HCT116 (cell line): ENCODE measurements around the gene SGMS2. TPM values are rescaled to one million over a fixed set of nuclear protein-coding genes. Genes with fewer than 3 reads are reported as not detected.

ENCODE experiments used
- ATAC-seq: fragments of 200-7000 bp; cut with Tn5 transposase; 2 replicates; pipeline ENCODE4 v1.9.1; 2020; ENCODE audit warnings: mild to moderate bottlenecking, moderate library complexity
- BruUV-seq: library from RNA; stranded (reverse); fragments of 400-500 nt; replicated peaks from 2 replicates; lab custom pipeline; 2021; lab: Mats Ljungman, UMichigan
- CTCF ChIA-PET: fragments of 300-600 bp; sonication (Branson Sonifier 250); formaldehyde crosslinking; loops from one replicate; lab custom pipeline; 2021; ENCODE audit warnings: antibody characterized with exemption; lab: Charles Lee
- POLR2A ChIA-PET: fragments of 300-600, 350-600 bp; sonication (Branson Sonifier 250); formaldehyde crosslinking; loops from one replicate; lab custom pipeline; 2021; ENCODE audit warnings: antibody characterized with exemption; lab: Charles Lee
- RAD21 ChIA-PET, 2 experiments: fragments of 300-600 bp; sonication (Branson Sonifier 250); formaldehyde crosslinking; loops; one replicate each; lab custom pipeline; 2023; ENCODE audit warnings: low total read pairs in 2 of 2; ENCODE audit not compliant: uncharacterized antibody in 2 of 2, unreplicated experiment in 2 of 2, low non-redundant PET in 1 of 2; lab: Charles Lee
- DNase-seq: peaks from one replicate; pipeline ENCODE4 v3.0.0-alpha.2; 2010; ENCODE audit warnings: low read depth, low spot score
- H2AFZ ChIP-seq: fragments of 200-600 bp; shearing (Covaris generic), sonication (generic); 2 replicates; pipeline ENCODE4 v1.6.1; 2017; ENCODE audit warnings: low read depth, mixed run types, mixed read lengths, antibody characterized with exemption, low read length; ENCODE audit not compliant: poor library complexity, severe bottlenecking
- H3K27ac ChIP-seq: 2 replicates; pipeline ENCODE4 v1.5.1; 2012; ENCODE audit warnings: low read depth, low read length
- H3K27me3 ChIP-seq: fragments of 200-600 bp; sonication (generic); 2 replicates; pipeline ENCODE4 v1.6.1; 2016; ENCODE audit warnings: mixed run types, low read length, mixed read lengths; ENCODE audit not compliant: insufficient read depth
- H3K36me3 ChIP-seq, 2 experiments: fragments of 200-500 bp in 1 of 2; fragments of 200-600 bp in 1 of 2; sonication (Bioruptor generic) in 1 of 2; sonication (generic) in 1 of 2; 2 replicates each; pipeline versions ENCODE4 v1.5.1 to v1.6.1; 2014 to 2016; ENCODE audit warnings: low read length in 2 of 2, inconsistent platforms in 1 of 2, mixed read lengths in 1 of 2, mixed run types in 1 of 2; ENCODE audit not compliant: insufficient read depth in 2 of 2, control insufficient read depth in 1 of 2
- H3K4me1 ChIP-seq, 2 experiments: fragments of 200-600 bp in 1 of 2; sonication (generic) in 1 of 2; 2 replicates each; pipeline versions ENCODE4 v1.5.1 to v1.6.1; 2012 to 2017; ENCODE audit warnings: low read length in 2 of 2, inconsistent platforms in 1 of 2, mild to moderate bottlenecking in 1 of 2, mixed read lengths in 1 of 2, mixed run types in 1 of 2, moderate library complexity in 1 of 2; ENCODE audit not compliant: insufficient read depth in 2 of 2, control insufficient read depth in 1 of 2
- H3K4me2 ChIP-seq: fragments of 200-600 bp; sonication (generic); 2 replicates; pipeline ENCODE4 v1.6.1; 2017; ENCODE audit warnings: mixed run types, low read length, mixed read lengths
- H3K4me3 ChIP-seq, 2 experiments: fragments of 200-600 bp in 1 of 2; sonication (generic) in 1 of 2; replicated peaks in 1 of 2; 2 replicates each; pipeline ENCODE4 v1.5.1; 2011 to 2016; ENCODE audit warnings: low read length in 2 of 2, control low read depth in 1 of 2, low read depth in 1 of 2, mild to moderate bottlenecking in 1 of 2, mixed read lengths in 1 of 2, mixed run types in 1 of 2
- H3K79me2 ChIP-seq: fragments of 200-600 bp; sonication (generic); 2 replicates; pipeline ENCODE4 v1.6.1; 2017; ENCODE audit warnings: mild to moderate bottlenecking, mixed run types, low read length, moderate library complexity, mixed read lengths; ENCODE audit not compliant: insufficient read depth
- H3K9ac ChIP-seq: fragments of 200-600 bp; sonication (generic); 2 replicates; pipeline ENCODE4 v1.6.1; 2016; ENCODE audit warnings: low read length, mixed read lengths
- H3K9me2 ChIP-seq: fragments of 200-600 bp; sonication (generic), shearing (Covaris generic); 2 replicates; pipeline ENCODE4 v1.6.1; 2017; ENCODE audit warnings: mixed run types, mild to moderate bottlenecking, moderate library complexity; ENCODE audit not compliant: insufficient read depth
- H3K9me3 ChIP-seq, 2 experiments: fragments of 200-500 bp in 1 of 2; fragments of 200-600 bp in 1 of 2; sonication (Bioruptor generic) in 1 of 2; sonication (generic) in 1 of 2; 2 replicates each; pipeline ENCODE4 v1.6.1; 2014 to 2017; ENCODE audit warnings: low read length in 2 of 2, mixed read lengths in 2 of 2, inconsistent platforms in 1 of 2, low read depth in 1 of 2, mild to moderate bottlenecking in 1 of 2, mixed run types in 1 of 2, moderate library complexity in 1 of 2; ENCODE audit not compliant: control insufficient read depth in 1 of 2, insufficient read depth in 1 of 2
- H4K20me1 ChIP-seq: fragments of 200-600 bp; sonication (generic), shearing (Covaris generic); 2 replicates; pipeline ENCODE4 v1.6.1; 2017; ENCODE audit warnings: mixed run types, mild to moderate bottlenecking, moderate library complexity; ENCODE audit not compliant: insufficient read depth
- EGR1 ChIP-seq: IDR thresholded peaks from 2 replicates; pipeline ENCODE4 v1.6.1; 2012; ENCODE audit warnings: low read depth
- EZH2phosphoT487 ChIP-seq: fragments of 200-600 bp; IDR thresholded peaks from 2 replicates; pipeline ENCODE4 v1.6.1; 2018; ENCODE audit warnings: antibody characterized with exemption, borderline replicate concordance
- JUND ChIP-seq: IDR thresholded peaks from 2 replicates; pipeline ENCODE4 v1.6.1; 2012
- RAD21 ChIP-seq: IDR thresholded peaks from 2 replicates; pipeline ENCODE4 v1.6.1; 2012; ENCODE audit warnings: low read depth, mild to moderate bottlenecking
- REST ChIP-seq: IDR thresholded peaks from 2 replicates; pipeline ENCODE4 v1.6.1; 2012; ENCODE audit warnings: low read depth
- SP1 ChIP-seq: IDR thresholded peaks from 2 replicates; pipeline ENCODE4 v1.6.1; 2012; ENCODE audit warnings: low read depth
- SRF ChIP-seq: IDR thresholded peaks from 2 replicates; pipeline ENCODE4 v1.6.1; 2012; ENCODE audit warnings: low read depth
- intact Hi-C: fragments of 100-400 bp; cut with micrococcal nuclease; formaldehyde crosslinking; loops from 2 replicates; pipeline ENCODE4 v1.10.0; 2022
- total RNA-seq: library from RNA; stranded (reverse); gene quantifications from one replicate; pipeline ENCODE4 v1.2.1, GENCODE V29; 2021; ENCODE audit not compliant: unreplicated experiment
- TF ChIP-seq, protein P1 (sequence below), 3 experiments: fragments of 200-600 bp in 1 of 3; sonication (generic) in 1 of 3; IDR thresholded peaks in 2 of 3; conservative IDR thresholded peaks in 1 of 3; 2 replicates each; pipeline ENCODE4 v1.5.1; 2012 to 2017; ENCODE audit warnings: low read depth in 2 of 3, low read length in 2 of 3, antibody characterized with exemption in 1 of 3, borderline replicate concordance in 1 of 3, control low read depth in 1 of 3, mild to moderate bottlenecking in 1 of 3, mixed read lengths in 1 of 3, mixed run types in 1 of 3, moderate library complexity in 1 of 3; ENCODE audit not compliant: insufficient read depth in 1 of 3
- TF ChIP-seq, protein P2 (sequence below): IDR thresholded peaks from 2 replicates; pipeline ENCODE4 v1.6.1; 2012

Gene SGMS2
- total RNA-seq, 1 experiment from 2014 or later, result 36.6 TPM

- no peak for TF ChIP-seq EZH2phosphoT487
These were observed 6.3 kb upstream of the SGMS2 start (continued) for GRCh38 chr4:107818301-107818910.

DNA sequence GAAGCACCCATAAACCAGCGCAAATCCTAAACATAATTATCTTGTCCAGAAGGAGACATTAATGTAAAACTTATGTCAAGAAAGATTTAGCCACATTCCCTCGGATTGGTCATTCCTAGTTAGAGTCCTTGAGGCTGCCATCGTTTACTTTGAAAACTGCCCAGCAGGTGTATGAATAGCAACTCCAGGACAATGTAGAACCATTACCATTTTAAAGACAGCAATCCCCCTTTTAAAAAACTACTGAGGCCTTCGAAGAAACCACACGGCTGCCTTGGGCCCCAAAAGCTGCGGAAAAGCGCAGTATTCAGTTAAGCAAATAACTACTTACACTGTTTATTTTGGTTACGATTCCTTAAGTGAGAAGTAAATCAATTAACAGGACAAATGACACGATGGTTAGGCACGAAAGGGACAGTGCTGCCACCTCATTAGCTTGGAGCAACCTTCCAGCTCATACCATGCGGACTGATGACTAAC is 822 bp upstream of the SGMS2 start:
- Histone ChIP-seq H3K27ac (peak overlapping the region; percentile 91), H3K4me1 (peaks cover 17 to 35% of the 10 kb centered on the region in 2 experiments), H3K4me3 (peak overlapping the region; percentile 66 to 70), H3K9me3 (no peaks in the 10 kb centered on the region), H3K9ac (peak overlapping the region; percentile 78), H2AFZ (peak overlapping the region; percentile 48), H4K20me1 (no peaks in the 10 kb centered on the region), H3K36me3 (no peaks in the 10 kb centered on the region), H3K27me3 (no peaks in the 10 kb centered on the region), H3K4me2 (peak overlapping the region; percentile 91), H3K9me2 (no peaks in the 10 kb centered on the region), H3K79me2 (peaks cover 32% of the 10 kb centered on the region)
- TF ChIP-seq, protein P1, sequence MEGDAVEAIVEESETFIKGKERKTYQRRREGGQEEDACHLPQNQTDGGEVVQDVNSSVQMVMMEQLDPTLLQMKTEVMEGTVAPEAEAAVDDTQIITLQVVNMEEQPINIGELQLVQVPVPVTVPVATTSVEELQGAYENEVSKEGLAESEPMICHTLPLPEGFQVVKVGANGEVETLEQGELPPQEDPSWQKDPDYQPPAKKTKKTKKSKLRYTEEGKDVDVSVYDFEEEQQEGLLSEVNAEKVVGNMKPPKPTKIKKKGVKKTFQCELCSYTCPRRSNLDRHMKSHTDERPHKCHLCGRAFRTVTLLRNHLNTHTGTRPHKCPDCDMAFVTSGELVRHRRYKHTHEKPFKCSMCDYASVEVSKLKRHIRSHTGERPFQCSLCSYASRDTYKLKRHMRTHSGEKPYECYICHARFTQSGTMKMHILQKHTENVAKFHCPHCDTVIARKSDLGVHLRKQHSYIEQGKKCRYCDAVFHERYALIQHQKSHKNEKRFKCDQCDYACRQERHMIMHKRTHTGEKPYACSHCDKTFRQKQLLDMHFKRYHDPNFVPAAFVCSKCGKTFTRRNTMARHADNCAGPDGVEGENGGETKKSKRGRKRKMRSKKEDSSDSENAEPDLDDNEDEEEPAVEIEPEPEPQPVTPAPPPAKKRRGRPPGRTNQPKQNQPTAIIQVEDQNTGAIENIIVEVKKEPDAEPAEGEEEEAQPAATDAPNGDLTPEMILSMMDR (IDR thresholded peaks at IDR 0.05 in 2 of 3, conservative IDR thresholded peaks at IDR 0.05 in 1 of 3; ENCODE audit: borderline replicate concordance in 1 of 3, insufficient read depth in 1 of 3, low read depth in 2 of 3, low read length in 2 of 3), result no peak
- TF ChIP-seq REST (no peak), SRF (no peak), JUND (peak; percentile 27; the same call in 1 of the 2 replicates), EZH2phosphoT487 (no peak), RAD21 (no peak), SP1 (peak; percentile 8), EGR1 (no peak)
- TF ChIP-seq, protein P2, sequence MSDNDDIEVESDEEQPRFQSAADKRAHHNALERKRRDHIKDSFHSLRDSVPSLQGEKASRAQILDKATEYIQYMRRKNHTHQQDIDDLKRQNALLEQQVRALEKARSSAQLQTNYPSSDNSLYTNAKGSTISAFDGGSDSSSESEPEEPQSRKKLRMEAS, result peak; percentile 45
- DNase-seq, result no peak
- ChIA-PET CTCF (interaction anchor here (1.2 kb wide), 1 partner anchor 13 kb away, joined by 5 read pairs; no protein-coding TSS in a partner anchor), RAD21 (no interaction called here), POLR2A (interaction anchor here (0.8 to 1.7 kb wide), 4 partner anchors 12 to 103 kb away, joined by 3 to 5 read pairs (median 4); partner anchors contain the start of gene PAPSS1)
- intact Hi-C loops, result loop anchor here (2.0 kb wide), 1 partner anchor 73 kb away; no protein-coding TSS in a partner anchor
- TSS peak; percentile 74 for BruUV-seq
- peak; percentile 55 for ATAC-seq
